Stimulated activated CD4-positive, alpha-beta T cell treated with anti-CD3 and anti-CD28 coated beads, Interleukin-15, amount 100 ng/mL, for 48 hours (primary cell): ENCODE data around the gene TMEM181.
"Not testable (repeated sequence)": the region's sequence is repeated elsewhere in the genome, so short reads cannot be mapped to it uniquely, and the experiment has no call there.

Source experiments
- DNase-seq, 2 donors: peaks; one replicate each; pipeline ENCODE4 v3.0.0-alpha.2; 2020; ENCODE audit warnings: low read depth in 2 of 2

The TMEM181 gene

GRCh38 chr6:158621694-158622544, 62.0 kb downstream of the TMEM181 start:
- DNase-seq = no peak

DNA sequence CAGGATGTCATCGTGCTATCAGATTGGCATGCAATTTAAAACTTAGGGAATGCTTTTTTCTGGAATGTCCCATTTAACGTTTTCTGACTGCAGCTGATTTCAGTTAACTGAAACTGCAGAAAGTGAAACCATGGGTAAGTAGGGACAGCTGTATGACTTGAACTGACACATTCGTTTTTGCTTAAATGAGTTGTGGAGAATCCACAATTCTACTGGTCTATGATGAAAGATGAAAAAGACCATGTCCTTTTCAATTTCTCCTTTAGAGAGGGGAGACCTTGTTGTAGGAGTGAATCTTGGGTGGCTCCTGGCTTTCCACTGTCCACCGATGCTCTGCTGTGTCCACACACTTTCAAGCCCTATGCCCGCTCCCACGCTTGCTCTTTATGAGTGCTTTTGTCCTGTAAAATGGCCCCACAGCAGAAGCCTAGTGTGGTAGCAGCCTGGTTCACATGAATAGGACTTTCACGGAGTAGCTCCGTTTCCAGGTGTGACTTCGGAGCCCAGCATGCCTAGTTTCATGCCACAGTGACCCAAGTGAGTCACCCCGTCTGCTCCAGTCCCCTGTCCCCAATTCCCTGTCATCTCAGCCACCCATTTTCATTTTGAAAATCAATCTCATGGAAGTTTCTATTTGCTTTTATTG, 62.8 kb downstream of the TMEM181 start:
- no peak for DNase-seq

DNA sequence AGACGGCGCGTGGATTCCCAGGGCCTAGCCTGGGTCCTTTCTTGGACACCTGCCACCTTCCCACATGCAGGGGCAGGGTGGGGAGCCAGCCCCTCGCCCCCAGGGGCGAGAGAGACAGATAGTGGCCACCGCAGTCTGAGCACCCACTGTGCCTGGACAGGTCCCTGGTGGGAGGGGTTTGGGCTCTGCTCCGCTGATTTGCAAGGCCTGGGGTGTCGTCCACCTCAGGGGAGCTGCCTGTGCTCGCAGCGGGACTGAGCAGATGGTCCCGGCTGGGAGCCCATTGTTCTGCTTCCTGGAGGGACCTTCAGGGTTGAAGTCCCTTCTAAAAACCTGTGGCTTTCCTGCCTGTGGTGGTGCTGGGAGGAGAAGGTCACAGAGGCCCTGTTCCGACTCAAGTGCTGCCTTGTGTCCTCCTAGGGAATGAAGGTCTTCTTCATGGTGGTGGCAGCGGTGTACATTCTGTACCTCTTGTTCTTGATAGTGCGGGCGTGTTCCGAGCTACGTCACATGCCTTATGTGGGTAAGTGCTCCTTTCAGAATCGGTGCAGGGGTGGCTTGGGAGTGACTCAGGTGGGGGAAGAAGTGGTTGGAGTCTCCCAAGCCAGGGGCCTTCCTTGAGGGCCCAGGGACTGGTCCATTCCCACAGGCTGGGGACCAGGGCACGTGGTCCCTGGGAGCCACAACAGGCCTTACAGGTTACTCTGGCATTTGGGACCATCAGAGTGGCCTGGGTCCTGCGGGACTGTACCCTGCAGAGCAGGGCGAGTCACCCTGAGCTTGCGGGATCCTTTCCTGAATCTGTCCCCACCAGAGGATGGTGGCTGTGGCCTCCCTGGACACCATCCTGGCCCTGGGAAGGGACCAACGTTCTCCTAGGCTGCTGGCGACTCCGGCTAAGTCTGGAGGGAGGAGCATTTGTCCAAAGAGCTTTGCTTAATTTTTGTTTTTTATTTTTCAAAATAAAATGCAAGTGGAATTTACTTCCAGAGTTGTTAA, 65.1 kb downstream of the TMEM181 start:
- DNase-seq = no peak

DNA sequence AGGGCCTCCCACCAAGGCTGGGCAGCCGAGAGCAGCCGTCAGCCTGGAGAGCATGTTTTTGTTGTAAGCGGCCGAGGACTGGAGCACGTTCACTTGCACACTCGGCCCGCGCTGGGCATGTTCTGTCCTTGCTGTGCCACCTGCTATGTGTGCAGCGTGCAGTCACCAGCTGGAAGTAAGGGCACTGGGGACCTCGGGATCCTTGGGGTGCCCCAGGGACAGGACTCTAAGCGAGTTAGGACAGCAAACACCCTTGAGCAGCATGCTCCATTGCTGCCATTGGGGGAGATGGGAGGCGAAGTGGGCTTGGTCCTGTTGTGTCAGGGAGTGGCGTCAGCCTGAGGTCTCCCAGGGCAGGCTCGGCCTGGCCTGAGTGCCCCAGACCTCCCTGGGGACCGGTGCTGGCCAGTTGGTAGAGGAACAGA, 66.0 kb downstream of the TMEM181 start:
- no peak for DNase-seq

GRCh38 chr6:158626360-158627167, 66.7 kb downstream of the TMEM181 start:
- no peak for DNase-seq

DNA sequence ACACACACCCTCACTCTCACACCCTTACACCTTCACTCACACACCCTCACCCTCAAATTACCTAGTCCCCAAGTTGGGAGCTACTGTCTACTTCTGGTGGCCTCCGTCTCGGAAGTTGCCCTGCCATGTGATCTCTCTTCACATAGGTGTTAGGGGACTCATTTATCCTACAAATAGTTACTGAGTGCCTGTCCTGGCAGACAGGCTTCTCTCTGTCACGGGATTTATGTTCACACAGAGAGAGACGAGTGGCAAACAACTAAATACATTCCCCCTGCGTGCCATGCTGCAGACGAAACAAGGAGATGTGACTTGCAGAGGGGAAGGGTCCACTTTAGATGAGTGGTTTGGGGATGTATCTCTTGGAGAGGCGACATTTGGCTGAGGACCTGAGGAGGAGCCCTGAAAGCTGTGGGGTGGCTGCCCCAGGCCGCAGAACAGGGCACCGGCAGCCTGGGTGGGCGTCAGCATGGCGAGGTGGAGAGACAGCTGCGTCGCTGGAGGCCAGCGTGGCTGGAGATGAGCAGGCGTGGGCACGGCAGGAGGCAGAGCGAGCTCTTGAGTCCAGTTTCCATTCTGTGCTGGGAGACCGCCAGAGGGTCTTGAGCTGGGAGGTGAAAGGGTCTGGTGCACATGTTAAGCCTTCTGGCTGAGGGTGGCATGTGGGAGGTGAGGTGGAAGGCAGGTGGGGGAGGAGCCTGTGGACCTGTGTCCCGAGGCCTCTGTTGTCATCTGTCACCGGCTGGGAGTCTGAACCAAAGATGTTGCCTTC, 67.5 kb downstream of the TMEM181 start:
- no peak for DNase-seq

DNA sequence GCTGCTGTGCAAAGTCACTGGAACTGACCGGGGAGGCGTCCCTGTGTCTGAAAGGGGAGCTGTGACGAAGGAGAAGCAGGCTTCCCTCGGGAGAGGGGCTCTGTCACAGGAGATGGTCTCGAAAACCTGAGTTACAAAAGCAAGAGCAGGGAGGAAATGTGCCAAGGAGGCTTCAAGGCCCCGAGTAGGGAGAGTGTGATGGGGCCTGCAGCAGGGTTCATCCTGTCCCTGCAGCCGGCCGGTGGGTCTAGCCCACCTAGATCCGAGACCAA, 68.0 kb downstream of the TMEM181 start:
- no peak for DNase-seq

DNA sequence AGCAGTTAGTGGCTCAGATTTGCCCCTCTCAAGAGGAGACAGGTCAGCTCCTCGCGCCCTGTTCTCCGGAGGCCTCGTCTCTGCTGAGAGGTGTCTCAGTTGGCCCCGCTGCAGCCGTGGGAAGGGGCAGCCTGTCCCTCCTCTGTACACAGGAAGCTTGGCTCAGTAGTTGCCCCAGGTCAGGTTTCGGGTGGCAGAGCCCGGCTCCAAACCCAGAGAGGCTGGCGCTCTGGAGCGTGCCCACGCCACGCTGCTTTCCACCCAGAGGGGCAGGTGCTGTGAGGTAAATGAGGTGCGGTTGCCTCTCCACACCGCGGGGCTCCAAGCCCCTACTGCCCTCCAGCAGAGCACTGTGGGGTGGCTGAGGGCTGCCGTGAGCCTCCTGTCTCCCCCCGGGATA, 68.7 kb downstream of the TMEM181 start:
- DNase-seq = no peak

GRCh38 chr6:158629367-158630221, 69.7 kb downstream of the TMEM181 start:
- no peak for DNase-seq

- DNase-seq = no peak
These were observed 71.2 kb downstream of the TMEM181 start for GRCh38 chr6:158630938-158631616.

- DNase-seq = no peak
These were observed 72.0 kb downstream of the TMEM181 start for GRCh38 chr6:158631678-158632537.

DNA sequence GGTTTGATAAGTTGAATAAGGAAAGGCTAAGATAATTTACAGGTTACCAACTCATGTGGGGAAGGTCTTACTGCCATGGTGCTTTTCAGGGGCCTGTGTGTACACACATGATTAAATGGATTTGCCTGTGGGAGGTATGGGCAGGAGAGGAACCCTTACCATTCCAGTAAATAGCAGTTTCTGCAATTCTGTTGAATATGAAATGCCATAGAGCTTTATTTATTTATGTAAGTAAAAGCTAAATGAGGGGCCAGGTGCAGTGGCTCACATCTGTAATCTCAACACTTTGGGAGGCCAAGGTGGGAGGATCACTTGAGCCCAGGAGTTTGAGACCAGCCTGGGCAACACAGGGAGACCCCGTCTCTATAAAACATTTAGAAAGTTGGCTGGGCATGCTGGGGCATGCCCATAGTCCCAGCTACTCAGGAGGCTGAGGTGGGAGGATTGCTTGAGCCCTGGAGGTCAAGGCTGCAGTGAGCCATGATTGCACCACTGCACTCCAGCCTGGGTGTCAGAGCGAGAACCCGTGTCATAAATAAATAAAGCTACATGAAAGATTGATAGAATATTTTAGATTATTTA, 72.7 kb downstream of the TMEM181 start:
- not testable (repeated sequence) for DNase-seq

DNA sequence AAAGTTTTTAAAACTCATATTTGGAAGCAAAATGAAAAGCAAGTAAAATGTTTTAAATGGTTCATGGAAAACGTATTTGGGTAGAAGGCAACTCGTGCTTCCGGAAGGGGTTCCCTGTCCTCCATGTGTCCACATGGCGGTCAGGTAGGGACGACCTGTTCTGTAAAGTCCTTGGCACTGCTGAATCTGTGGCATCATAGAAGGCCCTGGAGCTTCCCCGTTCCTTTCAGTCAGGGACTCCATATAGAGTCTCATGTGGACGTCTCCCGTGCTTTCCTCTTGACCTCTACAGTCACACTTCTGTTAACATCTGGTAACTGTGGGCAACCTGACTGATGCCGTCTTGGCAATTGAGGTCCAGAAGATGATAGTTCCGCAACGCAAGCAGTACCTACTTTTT, 73.2 kb downstream of the TMEM181 start:
- DNase-seq = no peak

- no peak for DNase-seq
These were observed 75.0 kb downstream of the TMEM181 start for GRCh38 chr6:158634695-158635426.

- DNase-seq = no peak
These were observed 75.7 kb downstream of the TMEM181 start for GRCh38 chr6:158635427-158636073.

DNA sequence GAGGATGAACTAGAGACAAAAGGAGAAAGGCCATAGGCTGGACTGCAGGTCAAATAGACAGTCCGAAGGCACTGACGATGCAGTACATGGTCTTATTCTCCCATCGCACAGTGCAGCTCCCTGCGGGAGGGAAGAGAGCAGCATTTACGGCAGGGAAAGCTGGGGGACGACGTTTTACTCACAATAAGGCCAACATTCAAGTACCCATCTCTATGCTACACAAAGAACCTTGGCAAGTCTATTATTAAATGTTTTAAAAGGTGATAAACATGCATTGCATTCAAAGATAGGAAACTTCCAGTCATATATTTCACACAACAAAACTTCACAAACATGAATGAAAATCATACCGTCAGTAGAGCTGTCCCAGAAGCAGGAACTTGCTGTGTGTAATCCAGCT, 76.9 kb downstream of the TMEM181 start:
- no peak for DNase-seq
